Bladder microvascular endothelial cell (primary cell): ENCODE measurements around the gene CCDC71. TPM values are rescaled to one million over a fixed set of nuclear protein-coding genes. Genes with fewer than 3 reads are reported as not detected.

ENCODE experiments used
- total RNA-seq: library from RNA; depleted of rRNA; stranded (reverse); fragments of >200 nt; gene quantifications from 2 replicates; pipeline ENCODE4 v1.2.3, GENCODE V29; 2014

CCDC71 gene
- total RNA-seq, result 13.4 and 17.4 TPM in 2 replicates

GRCh38 chr3:49165771-49166751, at the start of gene CCDC71:
TSS of gene CCDC71 (minus strand) at chr3:49166331. CDS start at chr3:49164208, 2,123 bp downstream.

GRCh38 chr3:49171119-49171774, 5.1 kb upstream of the CCDC71 start, which contains the start of gene KLHDC8B:
TSS of gene KLHDC8B (plus strand) at chr3:49171598. CDS start at chr3:49172770, 1,172 bp downstream.

DNA sequence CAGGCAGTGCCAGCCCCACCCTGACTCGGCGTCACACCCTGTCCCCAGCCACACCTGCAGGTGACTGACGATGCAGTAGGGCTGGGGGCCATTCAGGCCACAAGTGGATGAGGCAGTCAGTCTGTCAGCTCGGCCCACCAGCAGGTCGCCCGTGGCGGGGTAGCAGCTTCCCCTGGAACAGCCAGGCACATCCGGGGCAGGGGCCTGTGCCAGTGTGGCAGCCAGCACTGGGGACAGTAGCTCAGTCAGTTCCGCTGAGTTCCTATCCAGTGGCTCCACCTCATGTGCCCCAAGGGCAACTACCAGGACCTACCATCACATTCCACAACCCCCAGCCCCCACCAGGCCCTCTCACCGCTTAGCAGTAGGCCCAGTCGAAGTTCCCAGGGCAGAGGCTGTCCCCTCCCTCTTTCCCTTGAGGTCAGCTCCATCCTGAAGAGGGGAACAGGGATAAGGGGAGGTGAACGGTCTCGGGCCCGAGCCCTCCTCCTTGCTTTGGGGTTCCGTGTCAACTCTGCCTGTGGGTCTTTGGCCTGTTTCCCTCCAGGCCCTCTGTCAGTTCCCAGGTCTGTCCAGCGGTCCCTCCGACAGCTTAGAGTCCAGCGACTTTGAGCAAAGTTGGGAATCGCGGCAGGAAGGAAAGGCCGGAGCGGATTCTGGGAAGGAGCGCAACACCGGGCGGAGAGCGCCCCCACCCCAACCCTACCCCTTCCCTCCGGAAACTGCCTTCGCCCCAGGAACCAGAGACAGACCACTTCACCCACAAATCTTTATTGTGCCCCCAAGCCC, 33.5 kb downstream of the CCDC71 start, which contains the start of gene LAMB2:
TSS of gene LAMB2 (minus strand) at position 614 of the 789 bp plus-strand sequence. CDS start at position 431, 183 bp downstream.

GRCh38 chr3:49120438-49121131, 45.5 kb downstream of the CCDC71 start, which contains the start of gene USP19:
TSS of gene USP19 (minus strand) at chr3:49120823. CDS start at chr3:49119145, 1,678 bp downstream.

Other genes with a start within 250 kb of the CCDC71 start
- gene ARIH2, start 247.5 kb downstream of the CCDC71 start, total RNA-seq, result 36.6 and 102 TPM in 2 replicates
- 14.2 and 18.0 TPM in 2 replicates for gene P4HTM, start 176.1 kb downstream of the CCDC71 start, total RNA-seq
- gene WDR6, start 158.9 kb downstream of the CCDC71 start, total RNA-seq, result 55.0 and 141 TPM in 2 replicates
- gene DALRD3, start 147.8 kb downstream of the CCDC71 start, total RNA-seq, result 31.6 and 34.1 TPM in 2 replicates
- gene NDUFAF3, start 144.2 kb downstream of the CCDC71 start, total RNA-seq, result 45.0 and 63.7 TPM in 2 replicates
- gene IMPDH2, start 136.9 kb downstream of the CCDC71 start, total RNA-seq, result 210 and 242 TPM in 2 replicates
- gene QRICH1, start 72.3 kb downstream of the CCDC71 start, total RNA-seq, result 65.7 and 68.7 TPM in 2 replicates
- gene QARS1, start 61.6 kb downstream of the CCDC71 start, total RNA-seq, result 272 and 301 TPM in 2 replicates
- gene USP19, start 45.5 kb downstream of the CCDC71 start, total RNA-seq, result 29.8 and 54.9 TPM in 2 replicates
- 745 and 1,550 TPM in 2 replicates for gene LAMB2, start 33.3 kb downstream of the CCDC71 start, total RNA-seq
- 43.3 and 55.2 TPM in 2 replicates for gene KLHDC8B, start 5.3 kb upstream of the CCDC71 start, total RNA-seq
- 0.97 and 2.0 TPM in 2 replicates for gene C3orf62, start 110.9 kb upstream of the CCDC71 start, total RNA-seq
- 24.4 and 47.2 TPM in 2 replicates for gene USP4, start 173.7 kb upstream of the CCDC71 start, total RNA-seq
- 523 and 630 TPM in 2 replicates for gene GPX1, start 192.0 kb upstream of the CCDC71 start, total RNA-seq
- gene RHOA, start 245.6 kb upstream of the CCDC71 start, total RNA-seq, result 496 and 514 TPM in 2 replicates
- gene TCTA, start 246.1 kb upstream of the CCDC71 start, total RNA-seq, result 9.7 and 20.8 TPM in 2 replicates